SU-DHL-6 (cell line): ENCODE results near the gene KCNH8.

Experiments used
- H2AFZ ChIP-seq: fragments of 200-600 bp; sonication (generic); 2 replicates; pipeline ENCODE4 v1.6.1; 2014; ENCODE audit warnings: low read depth, mild to moderate bottlenecking, moderate library complexity, mixed read lengths, antibody characterized with exemption, low read length; ENCODE audit not compliant: severe bottlenecking
- H3F3A ChIP-seq: fragments of 200-600 bp; shearing (Covaris generic); 2 replicates; pipeline ENCODE4 v1.6.0; 2016; ENCODE audit warnings: antibody characterized with exemption, mild to moderate bottlenecking; ENCODE audit not compliant: insufficient read depth
- H3K27ac ChIP-seq: fragments of 200-600 bp; sonication (generic); 2 replicates; pipeline ENCODE4 v1.5.1; 2016; ENCODE audit warnings: low read depth, mild to moderate bottlenecking, low read length, moderate library complexity, mixed read lengths
- H3K27me3 ChIP-seq: fragments of 200-600 bp; sonication (generic), shearing (Covaris generic); 2 replicates; pipeline ENCODE4 v1.6.0; 2014; ENCODE audit warnings: mild to moderate bottlenecking, low read length
- H3K36me3 ChIP-seq: fragments of 200-600 bp; sonication (generic); 2 replicates; pipeline ENCODE4 v1.6.1; 2014; ENCODE audit warnings: mild to moderate bottlenecking, low read length, mixed read lengths
- H3K4me2 ChIP-seq: fragments of 300-600, 200-600 bp; shearing (Covaris generic), sonication (generic); 2 replicates; pipeline ENCODE4 v1.6.0; 2014; ENCODE audit warnings: low read length, low read depth, mild to moderate bottlenecking; ENCODE audit not compliant: poor library complexity, severe bottlenecking
- H3K4me3 ChIP-seq: fragments of 200-600 bp; sonication (generic); 2 replicates; pipeline ENCODE4 v1.5.1; 2014; ENCODE audit warnings: antibody characterized with exemption, low read length, mild to moderate bottlenecking, mixed read lengths; ENCODE audit not compliant: insufficient read depth, poor library complexity, severe bottlenecking
- H3K79me2 ChIP-seq: fragments of 200-600 bp; sonication (generic); 2 replicates; pipeline ENCODE4 v1.6.1; 2014; ENCODE audit warnings: mild to moderate bottlenecking, low read length, moderate library complexity; ENCODE audit not compliant: insufficient read depth
- H3K9ac ChIP-seq: fragments of 200-600 bp; sonication (generic); 2 replicates; pipeline ENCODE4 v1.7.0; 2014; ENCODE audit warnings: mild to moderate bottlenecking, low read length
- H3K9me2 ChIP-seq: fragments of 200-600 bp; sonication (generic); replicated peaks from 2 replicates; pipeline ENCODE4 v1.6.1; 2014; ENCODE audit warnings: low read length; ENCODE audit not compliant: insufficient read depth
- H3K9me3 ChIP-seq: fragments of 200-600 bp; sonication (generic); 2 replicates; pipeline ENCODE4 v1.6.1; 2014; ENCODE audit warnings: low read length, mixed read lengths; ENCODE audit not compliant: insufficient read depth
- H4K20me1 ChIP-seq: fragments of 200-600 bp; sonication (generic); 2 replicates; pipeline ENCODE4 v1.6.1; 2014; ENCODE audit warnings: low read depth, mild to moderate bottlenecking, antibody characterized with exemption, low read length, moderate library complexity, mixed read lengths
- CTCF ChIP-seq: fragments of 200-600 bp; sonication (generic); IDR thresholded peaks from one replicate; pipeline ENCODE4 v1.5.1; 2017; ENCODE audit warnings: antibody characterized with exemption, mild to moderate bottlenecking, low read length, moderate library complexity; ENCODE audit not compliant: insufficient read depth, poor library complexity, severe bottlenecking
- EZH2phosphoT487 ChIP-seq: fragments of 200-600 bp; sonication (generic), shearing (Covaris generic); conservative IDR thresholded peaks from 2 replicates; pipeline ENCODE4 v1.6.1; 2018; ENCODE audit warnings: mild to moderate bottlenecking, antibody characterized with exemption, low read length, moderate library complexity, mixed read lengths

Gene KCNH8

GRCh38 chr3:19105826-19106225 is 42.5 kb upstream of the KCNH8 start:
- Histone ChIP-seq H3K4me2 (no peak overlapping the region), H4K20me1 (no peaks in the 10 kb centered on the region), H3K27ac (no peak overlapping the region), H3K9me2 (no peaks in the 10 kb centered on the region), H3F3A (no peaks in the 10 kb centered on the region), H3K79me2 (no peaks in the 10 kb centered on the region), H2AFZ (no peak overlapping the region), H3K4me3 (no peak overlapping the region), H3K9ac (no peak overlapping the region), H3K27me3 (no peaks in the 10 kb centered on the region), H3K36me3 (no peaks in the 10 kb centered on the region), H3K9me3 (no peaks in the 10 kb centered on the region)
- no peak for TF ChIP-seq CTCF
- TF ChIP-seq EZH2phosphoT487 = no peak

- no peaks in the 10 kb centered on the region for H3K27me3 ChIP-seq
- no peaks in the 10 kb centered on the region for H3F3A ChIP-seq
- H3K9ac ChIP-seq = no peak overlapping the region
- no peak overlapping the region for H2AFZ ChIP-seq
- H4K20me1 ChIP-seq = no peaks in the 10 kb centered on the region
- no peaks in the 10 kb centered on the region for H3K9me3 ChIP-seq
- TF ChIP-seq EZH2phosphoT487 (no peak), CTCF (no peak)
- no peaks in the 10 kb centered on the region for H3K9me2 ChIP-seq
- H3K4me3 ChIP-seq = no peak overlapping the region
- H3K27ac ChIP-seq = no peak overlapping the region
- H3K36me3 ChIP-seq = no peaks in the 10 kb centered on the region
- no peak overlapping the region for H3K4me2 ChIP-seq
- no peaks in the 10 kb centered on the region for H3K79me2 ChIP-seq
These were observed 42.0 kb upstream of the KCNH8 start for GRCh38 chr3:19106307-19106706.

GRCh38 chr3:19107719-19108118 is 40.6 kb upstream of the KCNH8 start:
- Histone ChIP-seq H3K9me2 (no peaks in the 10 kb centered on the region), H3K4me3 (no peak overlapping the region), H3K27me3 (no peaks in the 10 kb centered on the region), H3K9me3 (no peaks in the 10 kb centered on the region), H3K27ac (no peak overlapping the region), H3K9ac (no peak overlapping the region), H3K4me2 (no peak overlapping the region), H2AFZ (no peak overlapping the region), H4K20me1 (no peaks in the 10 kb centered on the region), H3K36me3 (no peaks in the 10 kb centered on the region), H3F3A (no peaks in the 10 kb centered on the region), H3K79me2 (no peaks in the 10 kb centered on the region)
- no peak for TF ChIP-seq EZH2phosphoT487
- no peak for TF ChIP-seq CTCF
